HUES48 (cell line): ENCODE measurements around the gene DCC.
"Not testable (repeated sequence)": the region's sequence is repeated elsewhere in the genome, so short reads cannot be mapped to it uniquely, and the experiment has no call there.

Source experiments
- H3K27ac ChIP-seq: one replicate; pipeline ENCODE4 v1.7.0; 2013; ENCODE audit warnings: low read depth, low read length, inconsistent platforms
- H3K27me3 ChIP-seq: 2 replicates; pipeline ENCODE4 v1.6.1; 2013; ENCODE audit warnings: mild to moderate bottlenecking, low read length; ENCODE audit not compliant: control insufficient read depth, insufficient read depth
- H3K36me3 ChIP-seq: 2 replicates; pipeline ENCODE4 v1.6.1; 2013; ENCODE audit warnings: low read length; ENCODE audit not compliant: control insufficient read depth, insufficient read depth
- H3K4me1 ChIP-seq: 2 replicates; pipeline ENCODE4 v1.6.1; 2013; ENCODE audit warnings: mild to moderate bottlenecking, low read length; ENCODE audit not compliant: control insufficient read depth, insufficient read depth
- H3K4me3 ChIP-seq: 2 replicates; pipeline ENCODE4 v1.5.1; 2013; ENCODE audit warnings: mild to moderate bottlenecking, low read depth, low read length
- H3K9ac ChIP-seq: 2 replicates; pipeline ENCODE4 v1.6.1; 2013; ENCODE audit warnings: mild to moderate bottlenecking, low read depth, low read length, moderate library complexity
- H3K9me3 ChIP-seq: 2 replicates; pipeline ENCODE4 v1.6.1; 2013; ENCODE audit warnings: low read length; ENCODE audit not compliant: control insufficient read depth, insufficient read depth

Gene DCC

GRCh38 chr18:52348209-52348608 is 8.2 kb downstream of the DCC start:
- no peaks in the 10 kb centered on the region for H3K9me3 ChIP-seq
- no peak overlapping the region for H3K9ac ChIP-seq

GRCh38 chr18:52349498-52349897 is 9.5 kb downstream of the DCC start:
- H3K27ac ChIP-seq = no peak overlapping the region
- no peaks in the 10 kb centered on the region for H3K36me3 ChIP-seq

More at GRCh38 chr18:52348209-52348608, 8.2 kb downstream of the DCC start:
- H3K4me1 ChIP-seq = peaks cover 5% of the 10 kb centered on the region
- no peak overlapping the region for H3K4me3 ChIP-seq
- no peak overlapping the region for H3K27ac ChIP-seq
- H3K36me3 ChIP-seq = no peaks in the 10 kb centered on the region
- no peaks in the 10 kb centered on the region for H3K27me3 ChIP-seq

GRCh38 chr18:52352920-52353319 is 12.9 kb downstream of the DCC start:
- Histone ChIP-seq H3K9me3 (no peaks in the 10 kb centered on the region), H3K36me3 (no peaks in the 10 kb centered on the region), H3K27me3 (no peaks in the 10 kb centered on the region), H3K9ac (no peak overlapping the region), H3K4me1 (no peaks in the 10 kb centered on the region), H3K27ac (no peak overlapping the region), H3K4me3 (no peak overlapping the region)

More at GRCh38 chr18:52349498-52349897, 9.5 kb downstream of the DCC start:
- H3K4me3 ChIP-seq = no peak overlapping the region
- H3K9ac ChIP-seq = no peak overlapping the region
- peaks cover 3% of the 10 kb centered on the region; the same call in 1 of the 2 replicates for H3K4me1 ChIP-seq
- H3K9me3 ChIP-seq = no peaks in the 10 kb centered on the region
- no peaks in the 10 kb centered on the region for H3K27me3 ChIP-seq

- H3K9me3 ChIP-seq = no peaks in the 10 kb centered on the region
- no peaks in the 10 kb centered on the region for H3K27me3 ChIP-seq
- no peak overlapping the region for H3K4me3 ChIP-seq
- H3K27ac ChIP-seq = no peak overlapping the region
- H3K36me3 ChIP-seq = no peaks in the 10 kb centered on the region
- H3K4me1 ChIP-seq = no peaks in the 10 kb centered on the region
- no peak overlapping the region for H3K9ac ChIP-seq
Observed at GRCh38 chr18:52353589-52353988, 13.6 kb downstream of the DCC start.

GRCh38 chr18:52363861-52364260 is 23.9 kb downstream of the DCC start:
- H3K27me3 ChIP-seq = no peaks in the 10 kb centered on the region
- H3K9me3 ChIP-seq = no peaks in the 10 kb centered on the region
- H3K4me1 ChIP-seq = no peaks in the 10 kb centered on the region
- no peak overlapping the region for H3K27ac ChIP-seq
- H3K36me3 ChIP-seq = no peaks in the 10 kb centered on the region
- H3K9ac ChIP-seq = no peak overlapping the region
- H3K4me3 ChIP-seq = no peak overlapping the region

GRCh38 chr18:52366851-52367250 is 26.9 kb downstream of the DCC start:
- not testable (repeated sequence) for H3K9me3 ChIP-seq, H3K27me3 ChIP-seq, H3K4me3 ChIP-seq, H3K4me1 ChIP-seq, H3K9ac ChIP-seq, H3K27ac ChIP-seq, H3K36me3 ChIP-seq

GRCh38 chr18:52367953-52368742 is 28.2 kb downstream of the DCC start:
- H3K9me3 ChIP-seq = no peaks in the 10 kb centered on the region
- H3K27me3 ChIP-seq = no peaks in the 10 kb centered on the region
- H3K4me1 ChIP-seq = no peaks in the 10 kb centered on the region
- H3K9ac ChIP-seq = no peak overlapping the region
- H3K4me3 ChIP-seq = no peak overlapping the region
- no peaks in the 10 kb centered on the region for H3K36me3 ChIP-seq
- no peak overlapping the region for H3K27ac ChIP-seq

GRCh38 chr18:52370841-52371240 is 30.8 kb downstream of the DCC start:
- Histone ChIP-seq H3K4me1 (no peaks in the 10 kb centered on the region), H3K27ac (no peak overlapping the region), H3K9ac (no peak overlapping the region), H3K36me3 (no peaks in the 10 kb centered on the region), H3K4me3 (no peak overlapping the region), H3K27me3 (no peaks in the 10 kb centered on the region), H3K9me3 (no peaks in the 10 kb centered on the region)

- H3K36me3 ChIP-seq = no peaks in the 10 kb centered on the region
Observed at GRCh38 chr18:52376104-52376503, 36.1 kb downstream of the DCC start.

GRCh38 chr18:52377094-52377493 is 37.1 kb downstream of the DCC start:
- H3K36me3 ChIP-seq = no peaks in the 10 kb centered on the region
- H3K9me3 ChIP-seq = no peaks in the 10 kb centered on the region
- no peak overlapping the region for H3K27ac ChIP-seq
- no peaks in the 10 kb centered on the region for H3K27me3 ChIP-seq
- no peak overlapping the region for H3K4me3 ChIP-seq
- H3K9ac ChIP-seq = no peak overlapping the region
- no peaks in the 10 kb centered on the region for H3K4me1 ChIP-seq

More at GRCh38 chr18:52376104-52376503, 36.1 kb downstream of the DCC start:
- Histone ChIP-seq H3K9ac (no peak overlapping the region), H3K27me3 (no peaks in the 10 kb centered on the region), H3K9me3 (no peaks in the 10 kb centered on the region), H3K4me3 (no peak overlapping the region), H3K27ac (no peak overlapping the region), H3K4me1 (no peaks in the 10 kb centered on the region)

- no peaks in the 10 kb centered on the region for H3K9me3 ChIP-seq
- no peaks in the 10 kb centered on the region for H3K36me3 ChIP-seq
- no peak overlapping the region for H3K9ac ChIP-seq
- H3K4me3 ChIP-seq = no peak overlapping the region
- no peak overlapping the region for H3K27ac ChIP-seq
- no peaks in the 10 kb centered on the region for H3K27me3 ChIP-seq
- H3K4me1 ChIP-seq = no peaks in the 10 kb centered on the region
Observed at GRCh38 chr18:52386306-52386705, 46.3 kb downstream of the DCC start.
